K562 (cell line): ENCODE results near the gene SYNGR4. TPM values are rescaled to one million over a fixed set of nuclear protein-coding genes. Genes with fewer than 3 reads are reported as not detected.
A peak's percentile ranks its signal among the peaks of the same experiment; 100 is the strongest.

ENCODE experiments used
- ATAC-seq: fragments of 200-7000 bp; cut with Tn5 transposase; 3 replicates; pipeline ENCODE4 v1.9.1; 2020; ENCODE audit warnings: moderate library complexity
- BruUV-seq: library from RNA; stranded (reverse); fragments of 400-500 nt; replicated peaks from 2 replicates; lab custom pipeline; 2021; lab: Mats Ljungman, UMichigan
- CTCF ChIA-PET: fragments of 300-600 bp; formaldehyde crosslinking; extraction: SDS; loops from one replicate; lab custom pipeline; 2021; ENCODE audit warnings: low intra/inter-chr PET ratio; lab: Yijun Ruan, JAX
- POLR2A ChIA-PET: fragments of 300-600, 350-650 bp; sonication (Branson Sonifier 250); formaldehyde crosslinking; extraction: SDS; loops from one replicate; lab custom pipeline; 2021; ENCODE audit warnings: antibody characterized with exemption, inconsistent platforms; lab: Yijun Ruan, JAX
- DNase-seq, 4 experiments: peaks; one replicate each; pipeline versions ENCODE4 v3.0.0 to v3.0.0-alpha.2; 2011 to 2018; ENCODE audit warnings: low spot score in 3 of 4, mixed read lengths in 3 of 4; ENCODE audit errors: extremely low read depth in 1 of 4
- FAIRE-seq: peaks from 2 replicates; lab custom pipeline; 2011; peaks lifted over from hg19 to GRCh38; lab: Jason Lieb, UNC
- H2AFZ ChIP-seq: 2 replicates; pipeline ENCODE4 v1.6.0; 2011; ENCODE audit warnings: low read depth, low read length, control low read depth, inconsistent platforms
- H3K27ac ChIP-seq: fragments of 200-600 bp; 3 replicates; pipeline ENCODE4 v1.8.0; 2011; ENCODE audit warnings: low read depth, mild to moderate bottlenecking, control low read depth, inconsistent platforms, low read length, moderate library complexity, mixed read lengths; ENCODE audit errors: extremely low read depth
- H3K27me3 ChIP-seq, 2 experiments: fragments of 300-600 bp in 1 of 2; 2 replicates in 1 of 2; 3 replicates in 1 of 2; pipeline versions ENCODE4 v1.6.0 to v1.8.0; 2011; ENCODE audit warnings: inconsistent platforms in 2 of 2, low read length in 2 of 2, mild to moderate bottlenecking in 1 of 2, mixed read lengths in 1 of 2, moderate library complexity in 1 of 2; ENCODE audit not compliant: control insufficient read depth in 2 of 2, insufficient read depth in 2 of 2
- H3K36me3 ChIP-seq: fragments of 300-600 bp; 3 replicates; pipeline ENCODE4 v1.8.0; 2011; ENCODE audit warnings: mild to moderate bottlenecking, low read length, inconsistent platforms; ENCODE audit not compliant: control insufficient read depth, insufficient read depth
- H3K4me1 ChIP-seq, 2 experiments: fragments of 200-600 bp in 1 of 2; replicated peaks in 1 of 2; 2 replicates in 1 of 2; 3 replicates in 1 of 2; pipeline versions ENCODE4 v1.5.1 to v1.8.0; 2011; ENCODE audit warnings: inconsistent platforms in 2 of 2, low read length in 2 of 2, mild to moderate bottlenecking in 1 of 2, mixed read lengths in 1 of 2, moderate library complexity in 1 of 2; ENCODE audit not compliant: control insufficient read depth in 2 of 2, insufficient read depth in 2 of 2
- H3K4me2 ChIP-seq: 2 replicates; pipeline ENCODE4 v1.6.1; 2011; ENCODE audit warnings: low read length, control low read depth, inconsistent platforms, mixed read lengths; ENCODE audit not compliant: insufficient read depth
- H3K4me3 ChIP-seq: fragments of 200-600 bp; sonication (generic), shearing (Covaris generic); 2 replicates; pipeline ENCODE4 v1.5.1; 2016; ENCODE audit warnings: control low read depth, inconsistent platforms
- H3K79me2 ChIP-seq: fragments of 200-600 bp; 3 replicates; pipeline ENCODE4 v1.8.0; 2011; ENCODE audit warnings: low read length, inconsistent platforms; ENCODE audit not compliant: control insufficient read depth, insufficient read depth
- H3K9ac ChIP-seq, 2 experiments: 2 replicates each; pipeline versions ENCODE4 v1.6.0 to v1.6.1; 2011; ENCODE audit warnings: low read depth in 2 of 2, low read length in 2 of 2, control low read depth in 1 of 2, inconsistent platforms in 1 of 2, mild to moderate bottlenecking in 1 of 2, mixed read lengths in 1 of 2; ENCODE audit not compliant: insufficient read depth in 1 of 2
- H3K9me1 ChIP-seq: one replicate; pipeline ENCODE4 v1.6.0; 2011; ENCODE audit warnings: inconsistent platforms, mild to moderate bottlenecking, low read length, moderate library complexity; ENCODE audit not compliant: control insufficient read depth, insufficient read depth
- H3K9me3 ChIP-seq: replicated peaks from 2 replicates; pipeline ENCODE4 v1.5.1; 2011; ENCODE audit warnings: low read depth, low read length, inconsistent platforms; ENCODE audit not compliant: control insufficient read depth, insufficient read depth
- H4K20me1 ChIP-seq: replicated peaks from 2 replicates; pipeline ENCODE4 v1.6.1; 2011; ENCODE audit warnings: low read length, inconsistent platforms, mixed read lengths; ENCODE audit not compliant: control insufficient read depth, insufficient read depth
- BRF1 ChIP-seq: IDR thresholded peaks from 3 replicates; pipeline ENCODE4 v1.6.1; 2011; ENCODE audit warnings: borderline replicate concordance, mild to moderate bottlenecking; ENCODE audit not compliant: insufficient read length; ENCODE audit errors: extremely low read depth
- CBX8 ChIP-seq: fragments of 200-600 bp; sonication (generic); IDR thresholded peaks from 2 replicates; pipeline ENCODE4 v1.6.1; 2012; ENCODE audit warnings: borderline replicate concordance, mixed run types, low read depth, mild to moderate bottlenecking, moderate library complexity, mixed read lengths, low read length, control low read depth, inconsistent platforms; ENCODE audit not compliant: poor library complexity, severe bottlenecking; ENCODE audit errors: extremely low read depth
- FOXM1 ChIP-seq, 2 experiments: fragments of 450-650 bp in 1 of 2; sonication (generic) in 1 of 2; formaldehyde crosslinking in 1 of 2; IDR thresholded peaks; 2 replicates each; pipeline versions ENCODE4 v1.6.1 to v1.9.0; 2017 to 2022; ENCODE audit warnings: low read depth in 2 of 2, mild to moderate bottlenecking in 2 of 2, missing genetic modification reagents in 1 of 2, moderate library complexity in 1 of 2
- HOXB6 ChIP-seq: fragments of 250-450 bp; sonication (Bioruptor Pico); IDR thresholded peaks from 2 replicates; pipeline ENCODE4 v1.5.1; 2022; ENCODE audit warnings: mild to moderate bottlenecking, borderline replicate concordance
- HSF4 ChIP-seq: fragments of 250-450 bp; sonication (Bioruptor Pico); IDR thresholded peaks from 2 replicates; pipeline ENCODE4 v2.1.2; 2022; ENCODE audit warnings: mild to moderate bottlenecking, moderate library complexity, borderline replicate concordance
- OTX1 ChIP-seq: fragments of 450-650 bp; formaldehyde crosslinking; IDR thresholded peaks from 2 replicates; pipeline ENCODE4 v1.4.0; 2022; ENCODE audit warnings: mild to moderate bottlenecking
- PHB2 ChIP-seq: fragments of 450-650 bp; IDR thresholded peaks from 2 replicates; pipeline ENCODE4 v1.6.1; 2017; ENCODE audit warnings: low read depth
- PURB ChIP-seq: sonication (generic); formaldehyde crosslinking; IDR thresholded peaks from 2 replicates; pipeline ENCODE4 v1.9.0; 2021; ENCODE audit warnings: low read depth, mild to moderate bottlenecking, missing genetic modification reagents
- RBM17 ChIP-seq: fragments of 200-400 bp; formaldehyde crosslinking; IDR thresholded peaks from 2 replicates; pipeline ENCODE4 v1.6.1; 2017; ENCODE audit warnings: low read depth, mild to moderate bottlenecking, low read length, borderline replicate concordance
- SIN3A ChIP-seq, 2 experiments: fragments of 150-350 bp in 1 of 2; IDR thresholded peaks; 2 replicates each; pipeline ENCODE4 v1.6.1; 2011 to 2016; ENCODE audit warnings: borderline replicate concordance in 2 of 2, low read depth in 2 of 2, low read length in 2 of 2, mild to moderate bottlenecking in 2 of 2, moderate library complexity in 2 of 2; ENCODE audit not compliant: control insufficient read depth in 1 of 2
- U2AF1 ChIP-seq: fragments of 200-400 bp; formaldehyde crosslinking; optimal IDR thresholded peaks from 2 replicates; pipeline ENCODE3; 2017; ENCODE audit warnings: mild to moderate bottlenecking, low read depth, low read length, moderate library complexity
- U2AF2 ChIP-seq: fragments of 200-400 bp; formaldehyde crosslinking; optimal IDR thresholded peaks from 2 replicates; pipeline ENCODE3; 2017; ENCODE audit warnings: low read depth, mild to moderate bottlenecking, low read length
- ZBTB8A ChIP-seq: fragments of 450-650 bp; IDR thresholded peaks from 2 replicates; pipeline ENCODE4 v1.6.1; 2018; ENCODE audit warnings: mild to moderate bottlenecking, moderate library complexity; ENCODE audit not compliant: partially characterized antibody
- ZNF57 ChIP-seq: fragments of 450-650 bp; formaldehyde crosslinking; IDR thresholded peaks from 2 replicates; pipeline ENCODE4 v1.4.0; 2020; ENCODE audit warnings: mild to moderate bottlenecking, moderate library complexity
- ZNF766 ChIP-seq: fragments of 200-800 bp; sonication (Bioruptor generic); conservative IDR thresholded peaks from 2 replicates; pipeline ENCODE4 v1.6.1; 2016; ENCODE audit warnings: missing genetic modification characterization, missing compliant biosample characterization
- WGBS: fragments of 100-300 bp; shearing (Covaris generic); methylation state at CpG from one replicate; pipeline ENCODE4 v1.1.6; 2016; ENCODE audit warnings: low coverage, mixed read lengths; ENCODE audit not compliant: insufficient coverage; ENCODE audit errors: missing lambda C conversion rate; 5-methylcytosine and 5-hydroxymethylcytosine counted together
- in situ Hi-C: fragments of 300-500 bp; cut with MboI; formaldehyde crosslinking; loops from 4 replicates; pipeline ENCODE4 v1.15.0; 2018; ENCODE audit warnings: inconsistent platforms, mixed read lengths
- intact Hi-C: fragments of 100-400 bp; cut with micrococcal nuclease; formaldehyde crosslinking; loops from 2 replicates; pipeline ENCODE4 v1.14.2; 2022
- polyA plus RNA-seq, 8 experiments: library from polyadenylated mRNA; depleted of rRNA in 4 of 8; stranded (reverse) in 5 of 8; unstranded in 3 of 8; fragments of >200 nt; fragmentation: Nextera tagmentation in 2 of 8; fragmentation: Illumina TruSeq in 1 of 8; extraction: Ambion mirVana in 2 of 8; extraction: Trizol in 1 of 8; gene quantifications; 2 replicates each; pipeline versions ENCODE4 v1.2.1 to v1.2.3, GENCODE V29; 2011 to 2014; ENCODE audit warnings: inconsistent platforms in 1 of 8, missing spikeins in 1 of 8
- total RNA-seq, 7 experiments: library from RNA; depleted of rRNA in 6 of 7; stranded (reverse); fragments of >200 nt in 6 of 7; fragmentation: Illumina TruSeq in 2 of 7; extraction: Trizol in 2 of 7; gene quantifications; 2 replicates each; pipeline versions ENCODE4 v1.2.1 to v1.2.3, GENCODE V29; 2011 to 2021; ENCODE audit warnings: low replicate concordance in 1 of 7
- TF ChIP-seq, protein P1 (sequence below), 3 experiments: fragments of 200-800 bp in 1 of 3; fragments of 250-450 bp in 1 of 3; fragments of 450-650 bp in 1 of 3; sonication (Bioruptor Pico) in 1 of 3; sonication (Bioruptor generic) in 1 of 3; formaldehyde crosslinking in 1 of 3; IDR thresholded peaks; 2 replicates each; pipeline versions ENCODE4 v1.6.1 to v1.8.0; 2016 to 2022; ENCODE audit warnings: mild to moderate bottlenecking in 2 of 3, missing genetic modification characterization in 2 of 3, missing compliant biosample characterization in 1 of 3, moderate library complexity in 1 of 3
- TF ChIP-seq, protein P2 (sequence below): conservative IDR thresholded peaks from 2 replicates; pipeline ENCODE4 v1.6.1; 2011; ENCODE audit warnings: low read depth, mild to moderate bottlenecking, low read length; ENCODE audit not compliant: control insufficient read depth

The SYNGR4 gene
- total and polyA plus RNA-seq, 9 of the 15 experiments (the other 6 are each of a cell fraction or from before 2014, with no cell fraction given): 0.07 to 0.14 TPM; not detected in 7

DNA sequence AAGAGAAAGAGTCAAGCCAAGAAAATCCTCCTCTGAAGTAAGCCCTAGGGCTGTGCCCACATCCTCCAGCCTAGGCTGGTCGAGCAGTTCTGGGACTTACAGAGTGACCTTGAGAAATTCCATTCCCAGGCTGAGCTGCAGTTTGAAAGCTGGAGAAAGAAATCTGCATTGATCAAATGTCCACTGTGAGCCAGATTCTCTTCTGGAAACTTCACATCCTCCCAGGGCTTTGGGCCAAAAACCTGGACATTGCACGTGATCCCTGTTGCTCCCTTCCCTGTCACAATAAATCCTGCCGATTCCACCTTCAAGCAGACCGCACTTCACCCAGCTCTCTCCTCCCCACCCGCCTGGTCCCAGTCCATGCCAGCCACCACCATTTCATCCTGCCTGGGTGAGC is 16.1 kb upstream of the SYNGR4 start:
- intact Hi-C loops: no loop called here
- FAIRE-seq (no peak), ATAC-seq (no peak), DNase-seq (no peak)
- no peak overlapping the region for H3K4me3 ChIP-seq
- H3K36me3 ChIP-seq: no peaks in the 10 kb centered on the region
- no peak overlapping the region for H3K27ac ChIP-seq
- no peak overlapping the region for H2AFZ ChIP-seq
- H3K9ac ChIP-seq: peak overlapping the region in 1 of 2 experiments; percentile 61; a peak in 1 of 4 replicates
- no peaks in the 10 kb centered on the region for H3K9me3 ChIP-seq
- in situ Hi-C loops: loop anchor here (5.0 kb wide), 1 partner anchor 46 kb away; no protein-coding TSS in a partner anchor
- POLR2A ChIA-PET: interaction anchor here (0.6 to 0.9 kb wide), 2 partner anchors 15 to 39 kb away, joined by 3 read pairs; partner anchors contain the start of gene TMEM143
- no peaks in the 10 kb centered on the region for H3K79me2 ChIP-seq
- H4K20me1 ChIP-seq: no peaks in the 10 kb centered on the region
- no peaks in the 10 kb centered on the region for H3K9me1 ChIP-seq
- peaks cover 0 to 11% of the 10 kb centered on the region in 2 experiments; a peak in 3 of 5 replicates for H3K4me1 ChIP-seq
- no peak overlapping the region for H3K4me2 ChIP-seq
- no TSS peak for BruUV-seq
- CTCF ChIA-PET: interaction anchor here (0.7 kb wide), 1 partner anchor 82 kb away, joined by 5 read pairs; no protein-coding TSS in a partner anchor
- no peaks in the 10 kb centered on the region for H3K27me3 ChIP-seq
- WGBS: 50% methylated on average over 4 of the region's 5 CpGs
- TF ChIP-seq U2AF1 (no peak), SIN3A (IDR thresholded peaks at IDR 0.05; ENCODE audit: borderline replicate concordance in 2 of 2, control insufficient read depth in 1 of 2, low read depth in 2 of 2, low read length in 2 of 2) (no peak), BRF1 (no peak), OTX1 (CRISPR knock-in tag) (no peak), FOXM1 (IDR thresholded peaks at IDR 0.05; ENCODE audit: low read depth) (no peak), FOXM1 (CRISPR knock-in tag; IDR thresholded peaks at IDR 0.05; ENCODE audit: low read depth) (no peak), U2AF2 (no peak), ZNF57 (CRISPR knock-in tag) (no peak), HOXB6 (CRISPR knock-in tag) (no peak), ZBTB8A (no peak), RBM17 (no peak), ZNF766 (no peak), HSF4 (CRISPR knock-in tag) (no peak), PHB2 (no peak), CBX8 (no peak), PURB (CRISPR knock-in tag) (no peak)
- TF ChIP-seq, protein P1, sequence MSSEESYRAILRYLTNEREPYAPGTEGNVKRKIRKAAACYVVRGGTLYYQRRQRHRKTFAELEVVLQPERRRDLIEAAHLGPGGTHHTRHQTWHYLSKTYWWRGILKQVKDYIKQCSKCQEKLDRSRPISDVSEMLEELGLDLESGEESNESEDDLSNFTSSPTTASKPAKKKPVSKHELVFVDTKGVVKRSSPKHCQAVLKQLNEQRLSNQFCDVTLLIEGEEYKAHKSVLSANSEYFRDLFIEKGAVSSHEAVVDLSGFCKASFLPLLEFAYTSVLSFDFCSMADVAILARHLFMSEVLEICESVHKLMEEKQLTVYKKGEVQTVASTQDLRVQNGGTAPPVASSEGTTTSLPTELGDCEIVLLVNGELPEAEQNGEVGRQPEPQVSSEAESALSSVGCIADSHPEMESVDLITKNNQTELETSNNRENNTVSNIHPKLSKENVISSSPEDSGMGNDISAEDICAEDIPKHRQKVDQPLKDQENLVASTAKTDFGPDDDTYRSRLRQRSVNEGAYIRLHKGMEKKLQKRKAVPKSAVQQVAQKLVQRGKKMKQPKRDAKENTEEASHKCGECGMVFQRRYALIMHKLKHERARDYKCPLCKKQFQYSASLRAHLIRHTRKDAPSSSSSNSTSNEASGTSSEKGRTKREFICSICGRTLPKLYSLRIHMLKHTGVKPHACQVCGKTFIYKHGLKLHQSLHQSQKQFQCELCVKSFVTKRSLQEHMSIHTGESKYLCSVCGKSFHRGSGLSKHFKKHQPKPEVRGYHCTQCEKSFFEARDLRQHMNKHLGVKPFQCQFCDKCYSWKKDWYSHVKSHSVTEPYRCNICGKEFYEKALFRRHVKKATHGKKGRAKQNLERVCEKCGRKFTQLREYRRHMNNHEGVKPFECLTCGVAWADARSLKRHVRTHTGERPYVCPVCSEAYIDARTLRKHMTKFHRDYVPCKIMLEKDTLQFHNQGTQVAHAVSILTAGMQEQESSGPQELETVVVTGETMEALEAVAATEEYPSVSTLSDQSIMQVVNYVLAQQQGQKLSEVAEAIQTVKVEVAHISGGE (CRISPR knock-in tag; IDR thresholded peaks at IDR 0.05): no peak
- TF ChIP-seq, protein P2, sequence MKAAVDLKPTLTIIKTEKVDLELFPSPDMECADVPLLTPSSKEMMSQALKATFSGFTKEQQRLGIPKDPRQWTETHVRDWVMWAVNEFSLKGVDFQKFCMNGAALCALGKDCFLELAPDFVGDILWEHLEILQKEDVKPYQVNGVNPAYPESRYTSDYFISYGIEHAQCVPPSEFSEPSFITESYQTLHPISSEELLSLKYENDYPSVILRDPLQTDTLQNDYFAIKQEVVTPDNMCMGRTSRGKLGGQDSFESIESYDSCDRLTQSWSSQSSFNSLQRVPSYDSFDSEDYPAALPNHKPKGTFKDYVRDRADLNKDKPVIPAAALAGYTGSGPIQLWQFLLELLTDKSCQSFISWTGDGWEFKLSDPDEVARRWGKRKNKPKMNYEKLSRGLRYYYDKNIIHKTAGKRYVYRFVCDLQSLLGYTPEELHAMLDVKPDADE: no peak
